AG10803 (cell line): Measurements from ENCODE around the gene MANSC1.
"Not testable (repeated sequence)": the region's sequence is repeated elsewhere in the genome, so short reads cannot be mapped to it uniquely, and the experiment has no call there.

Experiments
- DNase-seq: peaks from one replicate; pipeline ENCODE4 v3.0.0; 2010; ENCODE audit warnings: low read depth
- H3K4me3 ChIP-seq: 2 replicates; pipeline ENCODE4 v1.5.1; 2011; ENCODE audit warnings: mild to moderate bottlenecking, low read length, control low read depth
- TF ChIP-seq, protein P1 (sequence below): conservative IDR thresholded peaks from 2 replicates; pipeline ENCODE4 v1.5.1; 2011; ENCODE audit warnings: mild to moderate bottlenecking, low read length, control low read depth, inconsistent platforms

The MANSC1 gene

DNA sequence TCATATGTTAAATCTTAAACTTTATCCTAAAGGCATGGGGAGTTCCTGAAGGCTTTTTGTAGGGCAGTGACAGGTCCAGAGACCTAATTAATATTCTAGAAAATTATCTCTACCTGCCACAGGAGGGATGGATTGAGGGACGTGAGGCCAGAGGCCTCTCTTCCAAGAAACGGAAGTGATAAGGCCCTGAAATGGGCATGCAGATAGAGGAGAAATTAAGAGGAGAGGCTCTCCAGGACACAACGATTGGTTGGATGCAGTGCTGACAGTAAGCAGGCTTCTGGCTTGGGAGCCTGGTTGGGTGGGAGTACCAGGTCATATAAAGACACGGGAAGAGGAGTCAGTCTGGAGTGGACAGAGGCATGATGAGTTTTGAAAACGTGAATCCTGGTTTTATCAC is 3.8 kb upstream of the MANSC1 start:
- TF ChIP-seq, protein P1, sequence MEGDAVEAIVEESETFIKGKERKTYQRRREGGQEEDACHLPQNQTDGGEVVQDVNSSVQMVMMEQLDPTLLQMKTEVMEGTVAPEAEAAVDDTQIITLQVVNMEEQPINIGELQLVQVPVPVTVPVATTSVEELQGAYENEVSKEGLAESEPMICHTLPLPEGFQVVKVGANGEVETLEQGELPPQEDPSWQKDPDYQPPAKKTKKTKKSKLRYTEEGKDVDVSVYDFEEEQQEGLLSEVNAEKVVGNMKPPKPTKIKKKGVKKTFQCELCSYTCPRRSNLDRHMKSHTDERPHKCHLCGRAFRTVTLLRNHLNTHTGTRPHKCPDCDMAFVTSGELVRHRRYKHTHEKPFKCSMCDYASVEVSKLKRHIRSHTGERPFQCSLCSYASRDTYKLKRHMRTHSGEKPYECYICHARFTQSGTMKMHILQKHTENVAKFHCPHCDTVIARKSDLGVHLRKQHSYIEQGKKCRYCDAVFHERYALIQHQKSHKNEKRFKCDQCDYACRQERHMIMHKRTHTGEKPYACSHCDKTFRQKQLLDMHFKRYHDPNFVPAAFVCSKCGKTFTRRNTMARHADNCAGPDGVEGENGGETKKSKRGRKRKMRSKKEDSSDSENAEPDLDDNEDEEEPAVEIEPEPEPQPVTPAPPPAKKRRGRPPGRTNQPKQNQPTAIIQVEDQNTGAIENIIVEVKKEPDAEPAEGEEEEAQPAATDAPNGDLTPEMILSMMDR, result no peak
- no peak for DNase-seq
- no peak overlapping the region for H3K4me3 ChIP-seq

- TF ChIP-seq, protein P1, result no peak
- no peak overlapping the region for H3K4me3 ChIP-seq
- DNase-seq, result no peak
Observed at GRCh38 chr12:12353276-12353675, 3.2 kb upstream of the MANSC1 start.

DNA sequence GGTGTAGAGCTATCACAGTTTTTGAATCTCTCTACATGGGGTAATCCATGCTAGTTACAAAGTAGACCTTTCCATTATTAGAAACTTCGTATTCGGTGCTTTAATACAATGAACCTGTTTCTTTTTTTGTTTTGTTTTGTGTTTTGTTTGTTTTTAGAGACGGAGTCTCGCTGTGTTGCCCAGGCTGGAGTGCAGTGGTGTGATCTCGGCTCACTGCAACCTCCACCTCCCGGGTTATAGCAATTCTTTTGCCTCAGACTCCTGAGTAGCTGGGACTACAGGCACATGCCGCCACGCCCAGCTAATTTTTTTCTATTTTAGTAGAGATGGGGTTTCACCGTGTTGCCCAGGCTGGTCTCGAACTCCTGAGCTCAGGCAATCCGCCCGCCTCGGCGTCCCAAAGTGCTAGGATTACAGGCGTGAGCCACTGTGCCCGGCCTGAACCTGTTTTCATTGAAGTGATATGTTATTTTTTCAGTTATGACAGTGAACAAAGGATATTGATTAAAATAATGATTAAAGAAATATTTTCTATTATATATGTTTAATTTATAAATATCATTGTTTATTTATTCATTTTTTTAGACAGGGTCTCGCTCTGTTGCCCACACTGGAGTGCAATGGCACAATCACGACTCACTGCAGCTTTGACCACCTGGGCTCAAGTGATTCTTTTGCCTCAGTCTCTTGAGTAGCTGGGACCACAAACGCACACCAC is 1.6 kb upstream of the MANSC1 start:
- not testable (repeated sequence) for H3K4me3 ChIP-seq, DNase-seq

DNA sequence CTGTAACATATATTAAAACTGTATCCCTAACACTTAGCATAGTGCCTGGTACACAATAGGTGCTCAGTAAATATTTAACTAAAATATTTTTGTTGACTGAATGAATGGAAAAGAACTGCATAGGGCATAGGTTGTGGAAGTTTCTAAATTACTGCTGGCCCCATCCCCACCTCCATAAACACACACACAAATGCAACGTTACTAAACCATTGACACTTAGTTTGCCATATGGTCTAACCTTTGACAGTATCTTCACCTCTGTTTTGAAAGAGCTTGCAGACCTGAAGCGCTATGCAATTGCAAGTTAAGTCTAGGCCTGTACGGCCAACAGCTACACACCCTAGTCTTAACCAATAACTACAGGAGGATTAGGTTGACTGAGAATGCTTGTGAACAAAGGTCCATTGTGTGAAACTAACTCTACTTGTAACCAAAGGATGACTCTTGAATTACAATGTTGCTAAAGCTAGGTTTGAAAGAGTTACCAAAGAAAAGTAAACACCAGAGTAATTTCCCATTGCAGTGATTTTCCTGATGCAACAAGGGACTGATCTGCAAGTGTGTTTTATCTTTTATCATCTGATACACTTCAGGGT is 924 bp upstream of the MANSC1 start:
- no peak for DNase-seq
- TF ChIP-seq, protein P1, result no peak
- no peak overlapping the region for H3K4me3 ChIP-seq

DNA sequence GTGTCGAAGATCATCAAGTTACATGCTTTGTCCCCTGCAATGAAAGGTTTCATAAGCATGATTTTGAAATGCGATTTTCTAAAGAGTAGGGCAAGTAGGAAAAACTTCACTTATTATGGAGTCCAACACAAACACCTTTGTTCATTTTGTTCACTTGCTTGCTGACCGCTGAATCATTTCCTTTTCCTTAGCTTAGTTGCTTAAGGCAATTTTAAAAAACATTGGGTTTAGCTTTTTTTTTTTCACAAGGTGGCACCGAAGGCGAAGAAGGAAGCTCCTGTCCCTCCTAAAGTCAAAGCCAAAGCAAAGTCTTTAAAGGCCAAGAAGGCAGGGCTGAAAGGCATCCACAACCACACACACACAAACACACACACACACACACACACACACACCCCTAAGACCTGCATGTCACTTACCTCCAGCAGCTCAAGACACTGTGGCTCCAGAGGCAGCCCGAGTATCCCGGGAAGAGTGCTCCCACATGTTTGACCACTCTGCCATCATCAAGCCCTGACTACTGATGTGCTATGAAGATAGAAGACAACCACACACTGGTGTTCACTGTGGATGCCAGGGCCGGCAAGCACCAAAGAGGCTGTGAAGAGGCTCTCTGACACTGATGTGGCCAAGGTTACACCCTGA is 11.4 kb downstream of the MANSC1 start:
- H3K4me3 ChIP-seq, result no peak overlapping the region
- TF ChIP-seq, protein P1, result no peak
- no peak for DNase-seq

DNA sequence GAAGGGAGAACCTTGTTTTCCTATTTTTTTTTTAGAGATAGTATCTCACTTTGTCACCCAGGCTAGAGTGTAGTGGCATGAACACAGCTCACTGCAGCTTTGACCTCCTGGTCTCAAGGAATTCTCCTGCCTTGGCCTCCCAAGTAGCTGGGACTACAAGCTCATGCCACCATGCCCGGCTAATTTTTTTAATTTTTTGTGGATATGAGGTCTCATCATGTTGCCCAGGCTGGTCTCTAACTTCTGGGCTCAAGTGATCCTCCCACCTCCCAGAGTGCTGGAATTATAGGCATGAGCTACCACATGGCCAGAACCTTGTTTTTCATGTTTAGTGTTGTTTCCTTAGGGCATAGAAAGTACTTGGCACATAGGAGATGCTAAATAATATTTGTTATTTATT is 13.5 kb downstream of the MANSC1 start:
- TF ChIP-seq, protein P1, result no peak
- H3K4me3 ChIP-seq, result no peak overlapping the region
- no peak for DNase-seq

- TF ChIP-seq, protein P1, result no peak
- no peak for DNase-seq
- H3K4me3 ChIP-seq, result no peak overlapping the region
Observed at GRCh38 chr12:12336049-12336411, 14.0 kb downstream of the MANSC1 start.
